CD8-positive, alpha-beta memory T cell (primary cell): ENCODE data around the gene POU6F2. TPM values are rescaled to one million over a fixed set of nuclear protein-coding genes. Genes with fewer than 3 reads are reported as not detected.

Experiments used
- CTCF ChIA-PET: fragments of 350-600 bp; sonication (Branson Sonifier 250); formaldehyde crosslinking; loops from one replicate; lab custom pipeline; 2021; ENCODE audit warnings: antibody characterized with exemption; lab: Charles Lee
- POLR2A ChIA-PET: fragments of 350-600 bp; sonication (Branson Sonifier 250); formaldehyde crosslinking; loops from one replicate; lab custom pipeline; 2021; ENCODE audit warnings: antibody characterized with exemption; lab: Charles Lee
- DNase-seq, 5 donors: peaks; one replicate each; pipeline versions ENCODE4 v3.0.0 to v3.0.0-alpha.2; 2020 to 2022; ENCODE audit warnings: mixed read lengths in 1 of 5
- H3K27ac ChIP-seq: one replicate; pipeline ENCODE4 v1.7.0; 2013; ENCODE audit warnings: low read depth, mild to moderate bottlenecking, low read length, moderate library complexity
- H3K27me3 ChIP-seq: 2 replicates; pipeline ENCODE4 v1.7.0; 2013; ENCODE audit warnings: low read length, mild to moderate bottlenecking; ENCODE audit not compliant: insufficient read depth, poor library complexity, severe bottlenecking
- H3K36me3 ChIP-seq: 2 replicates; pipeline ENCODE4 v1.7.0; 2013; ENCODE audit warnings: mild to moderate bottlenecking, low read length, moderate library complexity; ENCODE audit not compliant: insufficient read depth
- H3K4me1 ChIP-seq: 2 replicates; pipeline ENCODE4 v1.7.0; 2013; ENCODE audit warnings: mild to moderate bottlenecking, low read length, moderate library complexity; ENCODE audit not compliant: insufficient read depth
- H3K4me3 ChIP-seq: 2 replicates; pipeline ENCODE4 v1.7.0; 2013; ENCODE audit warnings: mild to moderate bottlenecking, low read length
- H3K9me3 ChIP-seq: 2 replicates; pipeline ENCODE4 v1.7.0; 2013; ENCODE audit warnings: mild to moderate bottlenecking, low read length
- H3K27ac Mint-ChIP-seq, 8 donors: one replicate each; pipeline ENCODE4 v1.8.0; 2020 to 2021; ENCODE audit warnings: mixed read lengths in 8 of 8, mild to moderate bottlenecking in 6 of 8, inconsistent platforms in 3 of 8, moderate library complexity in 3 of 8
- H3K27me3 Mint-ChIP-seq, 2 donors: one replicate each; pipeline ENCODE4 v1.8.0; 2020 to 2021; ENCODE audit warnings: mixed read lengths in 2 of 2, mild to moderate bottlenecking in 1 of 2, moderate library complexity in 1 of 2
- H3K36me3 Mint-ChIP-seq, 3 donors: one replicate each; pipeline ENCODE4 v1.8.0; 2020 to 2021; ENCODE audit warnings: mixed read lengths in 3 of 3, inconsistent platforms in 1 of 3, mild to moderate bottlenecking in 1 of 3
- H3K4me1 Mint-ChIP-seq, 3 donors: one replicate each; pipeline ENCODE4 v1.8.0; 2020 to 2021; ENCODE audit warnings: mixed read lengths in 3 of 3, inconsistent platforms in 1 of 3, mild to moderate bottlenecking in 1 of 3
- H3K4me3 Mint-ChIP-seq, 7 donors: one replicate each; pipeline ENCODE4 v1.8.0; 2020 to 2021; ENCODE audit warnings: mixed read lengths in 7 of 7, mild to moderate bottlenecking in 6 of 7, moderate library complexity in 4 of 7, inconsistent platforms in 2 of 7
- H3K9me3 Mint-ChIP-seq, 5 donors: one replicate each; pipeline ENCODE4 v1.8.0; 2020 to 2022; ENCODE audit warnings: mixed read lengths in 5 of 5, mild to moderate bottlenecking in 3 of 5, moderate library complexity in 2 of 5, inconsistent platforms in 1 of 5
- polyA plus RNA-seq: library from polyadenylated mRNA; unstranded; fragments of 300-500 nt; fragmentation: Illumina TruSeq; gene quantifications from one replicate; pipeline ENCODE4 v1.2.3, GENCODE V29; 2021
- total RNA-seq, 2 experiments: library from RNA; stranded (reverse); gene quantifications; one replicate each; pipeline ENCODE4 v1.2.3, GENCODE V29; 2021

The POU6F2 gene
- total and polyA plus RNA-seq, 3 experiments from 2014 or later = not detected

- POLR2A ChIA-PET = no interaction called here
- DNase-seq = no peak
- no peak overlapping the region for H3K4me3 ChIP-seq
- H3K4me1 Mint-ChIP-seq = no peaks in the 10 kb centered on the region
- H3K27me3 Mint-ChIP-seq = peaks cover 0 to 4% of the 10 kb centered on the region in 2 donors
- no peaks in the 10 kb centered on the region for H3K9me3 Mint-ChIP-seq
- H3K27ac ChIP-seq = no peak overlapping the region
- H3K4me3 Mint-ChIP-seq = no peak overlapping the region
- no peaks in the 10 kb centered on the region for H3K9me3 ChIP-seq
- no peaks in the 10 kb centered on the region for H3K36me3 ChIP-seq
- no peaks in the 10 kb centered on the region for H3K27me3 ChIP-seq
- H3K36me3 Mint-ChIP-seq = no peaks in the 10 kb centered on the region
- CTCF ChIA-PET = no interaction called here
- no peak overlapping the region for H3K27ac Mint-ChIP-seq
- H3K4me1 ChIP-seq = no peaks in the 10 kb centered on the region
These were observed 232.7 kb downstream of the POU6F2 start for GRCh38 chr7:39210362-39210761.

- no peak for DNase-seq
- H3K4me1 Mint-ChIP-seq = no peaks in the 10 kb centered on the region
- Histone ChIP-seq H3K4me1 (no peaks in the 10 kb centered on the region), H3K36me3 (no peaks in the 10 kb centered on the region), H3K27me3 (no peaks in the 10 kb centered on the region), H3K9me3 (no peaks in the 10 kb centered on the region), H3K27ac (no peak overlapping the region), H3K4me3 (no peak overlapping the region)
- H3K4me3 Mint-ChIP-seq = no peak overlapping the region
- H3K9me3 Mint-ChIP-seq = no peaks in the 10 kb centered on the region
- peaks cover 0 to 4% of the 10 kb centered on the region in 2 donors for H3K27me3 Mint-ChIP-seq
- ChIA-PET CTCF (no interaction called here), POLR2A (no interaction called here)
- no peaks in the 10 kb centered on the region for H3K36me3 Mint-ChIP-seq
- no peak overlapping the region for H3K27ac Mint-ChIP-seq
These were observed 233.9 kb downstream of the POU6F2 start for GRCh38 chr7:39211581-39211980.

- CTCF ChIA-PET = no interaction called here
- H3K4me1 Mint-ChIP-seq = no peaks in the 10 kb centered on the region
- no peaks in the 10 kb centered on the region for H3K9me3 ChIP-seq
- no peak for DNase-seq
- no peaks in the 10 kb centered on the region for H3K36me3 ChIP-seq
- H3K27ac ChIP-seq = no peak overlapping the region
- peaks cover 0 to 4% of the 10 kb centered on the region in 2 donors for H3K27me3 Mint-ChIP-seq
- no peak overlapping the region for H3K4me3 Mint-ChIP-seq
- no peak overlapping the region for H3K27ac Mint-ChIP-seq
- POLR2A ChIA-PET = no interaction called here
- H3K4me1 ChIP-seq = no peaks in the 10 kb centered on the region
- H3K4me3 ChIP-seq = no peak overlapping the region
- no peaks in the 10 kb centered on the region for H3K36me3 Mint-ChIP-seq
- H3K9me3 Mint-ChIP-seq = no peaks in the 10 kb centered on the region
- no peaks in the 10 kb centered on the region for H3K27me3 ChIP-seq
These were observed 235.2 kb downstream of the POU6F2 start for GRCh38 chr7:39212876-39213275.

- Mint-ChIP-seq H3K36me3 (no peaks in the 10 kb centered on the region), H3K27ac (no peak overlapping the region), H3K27me3 (no peaks in the 10 kb centered on the region), H3K9me3 (peaks cover 0 to 2% (median 0%) of the 10 kb centered on the region in 5 donors), H3K4me1 (no peaks in the 10 kb centered on the region), H3K4me3 (no peak overlapping the region)
- Histone ChIP-seq H3K27me3 (no peaks in the 10 kb centered on the region), H3K4me3 (no peak overlapping the region), H3K4me1 (no peaks in the 10 kb centered on the region), H3K9me3 (no peaks in the 10 kb centered on the region), H3K27ac (no peak overlapping the region), H3K36me3 (no peaks in the 10 kb centered on the region)
- ChIA-PET CTCF (no interaction called here), POLR2A (no interaction called here)
- no peak for DNase-seq
These were observed 240.1 kb downstream of the POU6F2 start for GRCh38 chr7:39217783-39218182.

- no peak for DNase-seq
- H3K27me3 Mint-ChIP-seq = no peaks in the 10 kb centered on the region
- H3K27ac Mint-ChIP-seq = no peak overlapping the region
- no peaks in the 10 kb centered on the region for H3K9me3 ChIP-seq
- H3K9me3 Mint-ChIP-seq = peaks cover 0 to 2% (median 0%) of the 10 kb centered on the region in 5 donors
- CTCF ChIA-PET = no interaction called here
- H3K36me3 ChIP-seq = no peaks in the 10 kb centered on the region
- no peak overlapping the region for H3K4me3 Mint-ChIP-seq
- no peaks in the 10 kb centered on the region for H3K4me1 Mint-ChIP-seq
- no peak overlapping the region for H3K27ac ChIP-seq
- no peak overlapping the region for H3K4me3 ChIP-seq
- H3K4me1 ChIP-seq = no peaks in the 10 kb centered on the region
- H3K27me3 ChIP-seq = no peaks in the 10 kb centered on the region
- H3K36me3 Mint-ChIP-seq = no peaks in the 10 kb centered on the region
- POLR2A ChIA-PET = no interaction called here
These were observed 242.2 kb downstream of the POU6F2 start for GRCh38 chr7:39219869-39220268.

GRCh38 chr7:39221901-39222300 is 244.2 kb downstream of the POU6F2 start:
- no peaks in the 10 kb centered on the region for H3K4me1 Mint-ChIP-seq
- no peaks in the 10 kb centered on the region for H3K4me1 ChIP-seq
- CTCF ChIA-PET = no interaction called here

GRCh38 chr7:39228946-39229345 is 251.2 kb downstream of the POU6F2 start:
- Histone ChIP-seq H3K27ac (no peak overlapping the region), H3K36me3 (no peaks in the 10 kb centered on the region), H3K9me3 (no peaks in the 10 kb centered on the region), H3K4me3 (no peak overlapping the region), H3K27me3 (no peaks in the 10 kb centered on the region), H3K4me1 (no peaks in the 10 kb centered on the region)
- no peak for DNase-seq
- ChIA-PET CTCF (no interaction called here), POLR2A (no interaction called here)
- Mint-ChIP-seq H3K36me3 (no peaks in the 10 kb centered on the region), H3K27ac (no peak overlapping the region), H3K4me1 (no peaks in the 10 kb centered on the region), H3K4me3 (no peak overlapping the region), H3K27me3 (peaks cover 3 to 6% of the 10 kb centered on the region in 2 donors), H3K9me3 (no peaks in the 10 kb centered on the region)

More at GRCh38 chr7:39221901-39222300, 244.2 kb downstream of the POU6F2 start:
- no peaks in the 10 kb centered on the region for H3K9me3 ChIP-seq
- POLR2A ChIA-PET = no interaction called here
- H3K27ac ChIP-seq = no peak overlapping the region
- no peak overlapping the region for H3K4me3 ChIP-seq
- no peaks in the 10 kb centered on the region for H3K36me3 ChIP-seq
- Mint-ChIP-seq H3K27me3 (no peaks in the 10 kb centered on the region), H3K27ac (no peak overlapping the region), H3K4me3 (no peak overlapping the region), H3K36me3 (no peaks in the 10 kb centered on the region), H3K9me3 (peaks cover 0 to 2% (median 0%) of the 10 kb centered on the region in 5 donors)
- H3K27me3 ChIP-seq = no peaks in the 10 kb centered on the region
- no peak for DNase-seq

- Mint-ChIP-seq H3K36me3 (no peaks in the 10 kb centered on the region), H3K9me3 (peaks cover 0 to 6% (median 0%) of the 10 kb centered on the region in 5 donors), H3K4me3 (no peak overlapping the region), H3K27me3 (peaks cover 2 to 4% of the 10 kb centered on the region in 2 donors), H3K27ac (no peak overlapping the region), H3K4me1 (no peaks in the 10 kb centered on the region)
- no peaks in the 10 kb centered on the region for H3K4me1 ChIP-seq
- CTCF ChIA-PET = no interaction called here
- POLR2A ChIA-PET = no interaction called here
- H3K36me3 ChIP-seq = no peaks in the 10 kb centered on the region
- H3K9me3 ChIP-seq = no peaks in the 10 kb centered on the region
- H3K4me3 ChIP-seq = no peak overlapping the region
- no peaks in the 10 kb centered on the region for H3K27me3 ChIP-seq
- DNase-seq = no peak
- H3K27ac ChIP-seq = no peak overlapping the region
These were observed 256.3 kb downstream of the POU6F2 start for GRCh38 chr7:39233851-39234529.
